ENCODE results near the gene APP.

Gene APP

GRCh38 chr21:26087223-26087918 is 83.2 kb downstream of the APP start:
- no peaks in the 10 kb centered on the region for H3K9me2 ChIP-seq (ENCODE audit: low read depth, low read length)
- no peak overlapping the region for H3K27ac ChIP-seq (ENCODE audit: low read depth, low read length, poor library complexity, severe bottlenecking)

GRCh38 chr21:26085882-26086281 is 84.7 kb downstream of the APP start:
- Histone ChIP-seq H3K9me3 (ENCODE audit: low read length) (no peaks in the 10 kb centered on the region), H3K4me1 (ENCODE audit: insufficient read depth, low read length, severe bottlenecking) (no peaks in the 10 kb centered on the region), H3K4me2 (ENCODE audit: low read length) (no peak overlapping the region), H2AFZ (ENCODE audit: low read length) (no peak overlapping the region), H3K36me3 (ENCODE audit: insufficient read depth, low read length) (no peaks in the 10 kb centered on the region), H3F3A (ENCODE audit: insufficient read depth, low read length) (no peaks in the 10 kb centered on the region), H3K27me3 (ENCODE audit: insufficient read depth, low read length) (no peaks in the 10 kb centered on the region), H3K4me3 (ENCODE audit: low read depth, low read length, poor library complexity, severe bottlenecking) (no peak overlapping the region), H3K79me2 (ENCODE audit: insufficient read depth, low read length) (no peaks in the 10 kb centered on the region), H3K9ac (ENCODE audit: low read length) (no peak overlapping the region), H4K20me1 (ENCODE audit: insufficient read depth, low read length) (no peaks in the 10 kb centered on the region), H3K9me2 (ENCODE audit: low read depth, low read length) (no peaks in the 10 kb centered on the region), H3K27ac (ENCODE audit: low read depth, low read length, poor library complexity, severe bottlenecking) (no peak overlapping the region)
- TF ChIP-seq CTCF (IDR thresholded peaks at IDR 0.05; ENCODE audit: low read length) (no peak), EZH2 (IDR thresholded peaks at IDR 0.05; ENCODE audit: borderline replicate concordance, low read length) (no peak)

More at GRCh38 chr21:26087223-26087918, 83.2 kb downstream of the APP start:
- no peaks in the 10 kb centered on the region for H3K79me2 ChIP-seq (ENCODE audit: insufficient read depth, low read length)
- no peaks in the 10 kb centered on the region for H3K27me3 ChIP-seq (ENCODE audit: insufficient read depth, low read length)
- no peaks in the 10 kb centered on the region for H4K20me1 ChIP-seq (ENCODE audit: insufficient read depth, low read length)
- H2AFZ ChIP-seq (ENCODE audit: low read length) = no peak overlapping the region
- H3F3A ChIP-seq (ENCODE audit: insufficient read depth, low read length) = no peaks in the 10 kb centered on the region
- no peaks in the 10 kb centered on the region for H3K36me3 ChIP-seq (ENCODE audit: insufficient read depth, low read length)
- no peak overlapping the region for H3K4me2 ChIP-seq (ENCODE audit: low read length)
- H3K9me3 ChIP-seq (ENCODE audit: low read length) = no peaks in the 10 kb centered on the region
- no peak overlapping the region for H3K9ac ChIP-seq (ENCODE audit: low read length)
- TF ChIP-seq CTCF (IDR thresholded peaks at IDR 0.05; ENCODE audit: low read length) (no peak), EZH2 (IDR thresholded peaks at IDR 0.05; ENCODE audit: borderline replicate concordance, low read length) (no peak)
- no peak overlapping the region for H3K4me3 ChIP-seq (ENCODE audit: low read depth, low read length, poor library complexity, severe bottlenecking)
- no peaks in the 10 kb centered on the region for H3K4me1 ChIP-seq (ENCODE audit: insufficient read depth, low read length, severe bottlenecking)

- no peaks in the 10 kb centered on the region for H3K79me2 ChIP-seq (ENCODE audit: insufficient read depth, low read length)
- H4K20me1 ChIP-seq (ENCODE audit: insufficient read depth, low read length) = no peaks in the 10 kb centered on the region
Measured at GRCh38 chr21:26085127-26085526, 85.4 kb downstream of the APP start.

More at GRCh38 chr21:26085127-26085526, 85.4 kb downstream of the APP start:
- Histone ChIP-seq H3K4me1 (ENCODE audit: insufficient read depth, low read length, severe bottlenecking) (no peaks in the 10 kb centered on the region), H3K9me2 (ENCODE audit: low read depth, low read length) (no peaks in the 10 kb centered on the region), H2AFZ (ENCODE audit: low read length) (no peak overlapping the region), H3K36me3 (ENCODE audit: insufficient read depth, low read length) (no peaks in the 10 kb centered on the region), H3K4me3 (ENCODE audit: low read depth, low read length, poor library complexity, severe bottlenecking) (no peak overlapping the region), H3F3A (ENCODE audit: insufficient read depth, low read length) (no peaks in the 10 kb centered on the region), H3K9ac (ENCODE audit: low read length) (no peak overlapping the region), H3K27me3 (ENCODE audit: insufficient read depth, low read length) (no peaks in the 10 kb centered on the region), H3K27ac (ENCODE audit: low read depth, low read length, poor library complexity, severe bottlenecking) (no peak overlapping the region), H3K4me2 (ENCODE audit: low read length) (no peak overlapping the region), H3K9me3 (ENCODE audit: low read length) (no peaks in the 10 kb centered on the region)
- no peak for TF ChIP-seq CTCF (IDR thresholded peaks at IDR 0.05; ENCODE audit: low read length)
- TF ChIP-seq EZH2 (IDR thresholded peaks at IDR 0.05; ENCODE audit: borderline replicate concordance, low read length) = no peak
